K562 (cell line): ENCODE data around the gene SCAMP1. TPM values are rescaled to one million over a fixed set of nuclear protein-coding genes. Genes with fewer than 3 reads are reported as not detected.

ENCODE experiments used
- ATAC-seq: fragments of 200-7000 bp; cut with Tn5 transposase; 3 replicates; pipeline ENCODE4 v1.9.1; 2020; ENCODE audit warnings: moderate library complexity
- BruUV-seq: library from RNA; stranded (reverse); fragments of 400-500 nt; replicated peaks from 2 replicates; lab custom pipeline; 2021; lab: Mats Ljungman, UMichigan
- CTCF ChIA-PET: fragments of 300-600 bp; formaldehyde crosslinking; extraction: SDS; loops from one replicate; lab custom pipeline; 2021; ENCODE audit warnings: low intra/inter-chr PET ratio; lab: Yijun Ruan, JAX
- POLR2A ChIA-PET: fragments of 300-600, 350-650 bp; sonication (Branson Sonifier 250); formaldehyde crosslinking; extraction: SDS; loops from one replicate; lab custom pipeline; 2021; ENCODE audit warnings: antibody characterized with exemption, inconsistent platforms; lab: Yijun Ruan, JAX
- DNase-seq, 4 experiments: peaks; one replicate each; pipeline versions ENCODE4 v3.0.0 to v3.0.0-alpha.2; 2011 to 2018; ENCODE audit warnings: low spot score in 3 of 4, mixed read lengths in 3 of 4; ENCODE audit errors: extremely low read depth in 1 of 4
- FAIRE-seq: peaks from 2 replicates; lab custom pipeline; 2011; peaks lifted over from hg19 to GRCh38; lab: Jason Lieb, UNC
- H2AFZ ChIP-seq: 2 replicates; pipeline ENCODE4 v1.6.0; 2011; ENCODE audit warnings: low read depth, low read length, control low read depth, inconsistent platforms
- H3K27ac ChIP-seq: fragments of 200-600 bp; 3 replicates; pipeline ENCODE4 v1.8.0; 2011; ENCODE audit warnings: low read depth, mild to moderate bottlenecking, control low read depth, inconsistent platforms, low read length, moderate library complexity, mixed read lengths; ENCODE audit errors: extremely low read depth
- H3K27me3 ChIP-seq, 2 experiments: fragments of 300-600 bp in 1 of 2; 2 replicates in 1 of 2; 3 replicates in 1 of 2; pipeline versions ENCODE4 v1.6.0 to v1.8.0; 2011; ENCODE audit warnings: inconsistent platforms in 2 of 2, low read length in 2 of 2, mild to moderate bottlenecking in 1 of 2, mixed read lengths in 1 of 2, moderate library complexity in 1 of 2; ENCODE audit not compliant: control insufficient read depth in 2 of 2, insufficient read depth in 2 of 2
- H3K36me3 ChIP-seq: fragments of 300-600 bp; 3 replicates; pipeline ENCODE4 v1.8.0; 2011; ENCODE audit warnings: mild to moderate bottlenecking, low read length, inconsistent platforms; ENCODE audit not compliant: control insufficient read depth, insufficient read depth
- H3K4me1 ChIP-seq, 2 experiments: fragments of 200-600 bp in 1 of 2; replicated peaks in 1 of 2; 2 replicates in 1 of 2; 3 replicates in 1 of 2; pipeline versions ENCODE4 v1.5.1 to v1.8.0; 2011; ENCODE audit warnings: inconsistent platforms in 2 of 2, low read length in 2 of 2, mild to moderate bottlenecking in 1 of 2, mixed read lengths in 1 of 2, moderate library complexity in 1 of 2; ENCODE audit not compliant: control insufficient read depth in 2 of 2, insufficient read depth in 2 of 2
- H3K4me2 ChIP-seq: 2 replicates; pipeline ENCODE4 v1.6.1; 2011; ENCODE audit warnings: low read length, control low read depth, inconsistent platforms, mixed read lengths; ENCODE audit not compliant: insufficient read depth
- H3K4me3 ChIP-seq: fragments of 200-600 bp; sonication (generic), shearing (Covaris generic); 2 replicates; pipeline ENCODE4 v1.5.1; 2016; ENCODE audit warnings: control low read depth, inconsistent platforms
- H3K79me2 ChIP-seq: fragments of 200-600 bp; 3 replicates; pipeline ENCODE4 v1.8.0; 2011; ENCODE audit warnings: low read length, inconsistent platforms; ENCODE audit not compliant: control insufficient read depth, insufficient read depth
- H3K9ac ChIP-seq, 2 experiments: 2 replicates each; pipeline versions ENCODE4 v1.6.0 to v1.6.1; 2011; ENCODE audit warnings: low read depth in 2 of 2, low read length in 2 of 2, control low read depth in 1 of 2, inconsistent platforms in 1 of 2, mild to moderate bottlenecking in 1 of 2, mixed read lengths in 1 of 2; ENCODE audit not compliant: insufficient read depth in 1 of 2
- H3K9me1 ChIP-seq: one replicate; pipeline ENCODE4 v1.6.0; 2011; ENCODE audit warnings: inconsistent platforms, mild to moderate bottlenecking, low read length, moderate library complexity; ENCODE audit not compliant: control insufficient read depth, insufficient read depth
- H3K9me3 ChIP-seq: replicated peaks from 2 replicates; pipeline ENCODE4 v1.5.1; 2011; ENCODE audit warnings: low read depth, low read length, inconsistent platforms; ENCODE audit not compliant: control insufficient read depth, insufficient read depth
- H4K20me1 ChIP-seq: replicated peaks from 2 replicates; pipeline ENCODE4 v1.6.1; 2011; ENCODE audit warnings: low read length, inconsistent platforms, mixed read lengths; ENCODE audit not compliant: control insufficient read depth, insufficient read depth
- EGR1 ChIP-seq: fragments of 450-650 bp; conservative IDR thresholded peaks from 2 replicates; pipeline ENCODE4 v1.6.1; 2017; ENCODE audit warnings: mild to moderate bottlenecking
- ELF4 ChIP-seq: fragments of 450-650 bp; formaldehyde crosslinking; IDR thresholded peaks from 2 replicates; pipeline ENCODE4 v1.4.0; 2022; ENCODE audit warnings: missing genetic modification characterization
- FOXO4 ChIP-seq: fragments of 450-650 bp; formaldehyde crosslinking; IDR thresholded peaks from 2 replicates; pipeline ENCODE4 v1.4.0; 2020; ENCODE audit warnings: mild to moderate bottlenecking, moderate library complexity
- GATAD2B ChIP-seq: fragments of 450-650 bp; IDR thresholded peaks from 2 replicates; pipeline ENCODE4 v1.6.1; 2017; ENCODE audit warnings: mild to moderate bottlenecking, borderline replicate concordance
- KAT8 ChIP-seq: fragments of 450-650 bp; IDR thresholded peaks from 2 replicates; pipeline ENCODE4 v1.6.1; 2016; ENCODE audit warnings: low read depth, mild to moderate bottlenecking
- MEF2D ChIP-seq: conservative IDR thresholded peaks from 2 replicates; pipeline ENCODE4 v1.6.1; 2016; ENCODE audit warnings: low read depth, missing genetic modification characterization, missing compliant biosample characterization
- PCBP2 ChIP-seq: fragments of 200-400 bp; formaldehyde crosslinking; IDR thresholded peaks from 2 replicates; pipeline ENCODE4 v1.6.1; 2018; ENCODE audit warnings: low read length, low read depth, mild to moderate bottlenecking, moderate library complexity; ENCODE audit not compliant: poor library complexity, severe bottlenecking
- PRDM10 ChIP-seq: fragments of 450-650 bp; IDR thresholded peaks from 2 replicates; pipeline ENCODE4 v1.6.1; 2018; ENCODE audit not compliant: partially characterized antibody
- SMAD3 ChIP-seq: fragments of 450-650 bp; formaldehyde crosslinking; conservative IDR thresholded peaks from 2 replicates; pipeline ENCODE4 v1.4.0; 2020; ENCODE audit warnings: mild to moderate bottlenecking
- TCFL5 ChIP-seq: fragments of 250-450 bp; sonication (Bioruptor Pico); conservative IDR thresholded peaks from 2 replicates; pipeline ENCODE4 v1.6.1; 2021; ENCODE audit warnings: mild to moderate bottlenecking, moderate library complexity, matching md5 sums
- TRIM28 ChIP-seq: fragments of 450-650 bp; IDR thresholded peaks from 2 replicates; pipeline ENCODE4 v1.6.1; 2017
- USF1 ChIP-seq: sonication (generic); formaldehyde crosslinking; IDR thresholded peaks from 2 replicates; pipeline ENCODE4 v1.9.0; 2022; ENCODE audit warnings: mild to moderate bottlenecking, missing genetic modification reagents
- ZNF140 ChIP-seq: fragments of 250-450 bp; sonication (Bioruptor Pico); IDR thresholded peaks from 2 replicates; pipeline ENCODE4 v1.8.0; 2021; ENCODE audit warnings: moderate library complexity, mild to moderate bottlenecking, inconsistent platforms
- ZNF277 ChIP-seq: fragments of 250-450 bp; sonication (Bioruptor Pico); IDR thresholded peaks from 2 replicates; pipeline ENCODE4 v1.8.0; 2022; ENCODE audit warnings: inconsistent platforms, mild to moderate bottlenecking, moderate library complexity, borderline replicate concordance
- ZNF395 ChIP-seq: fragments of 200-800 bp; sonication (Bioruptor generic); IDR thresholded peaks from 2 replicates; pipeline ENCODE4 v1.6.1; 2017; ENCODE audit warnings: missing genetic modification characterization, missing compliant biosample characterization
- WGBS: fragments of 100-300 bp; shearing (Covaris generic); methylation state at CpG from one replicate; pipeline ENCODE4 v1.1.6; 2016; ENCODE audit warnings: low coverage, mixed read lengths; ENCODE audit not compliant: insufficient coverage; ENCODE audit errors: missing lambda C conversion rate; 5-methylcytosine and 5-hydroxymethylcytosine counted together
- in situ Hi-C: fragments of 300-500 bp; cut with MboI; formaldehyde crosslinking; loops from 4 replicates; pipeline ENCODE4 v1.15.0; 2018; ENCODE audit warnings: inconsistent platforms, mixed read lengths
- intact Hi-C: fragments of 100-400 bp; cut with micrococcal nuclease; formaldehyde crosslinking; loops from 2 replicates; pipeline ENCODE4 v1.14.2; 2022
- polyA plus RNA-seq, 8 experiments: library from polyadenylated mRNA; depleted of rRNA in 4 of 8; stranded (reverse) in 5 of 8; unstranded in 3 of 8; fragments of >200 nt; fragmentation: Nextera tagmentation in 2 of 8; fragmentation: Illumina TruSeq in 1 of 8; extraction: Ambion mirVana in 2 of 8; extraction: Trizol in 1 of 8; gene quantifications; 2 replicates each; pipeline versions ENCODE4 v1.2.1 to v1.2.3, GENCODE V29; 2011 to 2014; ENCODE audit warnings: inconsistent platforms in 1 of 8, missing spikeins in 1 of 8
- total RNA-seq, 7 experiments: library from RNA; depleted of rRNA in 6 of 7; stranded (reverse); fragments of >200 nt in 6 of 7; fragmentation: Illumina TruSeq in 2 of 7; extraction: Trizol in 2 of 7; gene quantifications; 2 replicates each; pipeline versions ENCODE4 v1.2.1 to v1.2.3, GENCODE V29; 2011 to 2021; ENCODE audit warnings: low replicate concordance in 1 of 7

The SCAMP1 gene
- total and polyA plus RNA-seq, 9 of the 15 experiments (the other 6 are each of a cell fraction or from before 2014, with no cell fraction given) = 5.4 to 23.9 (median 13.8) TPM

- Histone ChIP-seq H3K4me2 (no peak overlapping the region), H3K9me3 (no peaks in the 10 kb centered on the region), H3K79me2 (no peaks in the 10 kb centered on the region), H3K4me1 (no peaks in the 10 kb centered on the region), H3K27me3 (no peaks in the 10 kb centered on the region), H3K27ac (no peak overlapping the region), H3K4me3 (no peak overlapping the region), H3K36me3 (no peaks in the 10 kb centered on the region), H2AFZ (peak overlapping the region; percentile 53), H3K9me1 (no peaks in the 10 kb centered on the region), H4K20me1 (no peaks in the 10 kb centered on the region), H3K9ac (no peak overlapping the region)
- intact Hi-C loops (no loop called here), in situ Hi-C loops (no loop called here)
- ChIA-PET POLR2A (interaction anchor here (1.2 kb wide), 1 partner anchor 25 kb away, joined by 4 read pairs; no protein-coding TSS in a partner anchor), CTCF (no interaction called here)
- 25% methylated on average over 3 of the region's 3 CpGs for WGBS
- DNase-seq (no peak), ATAC-seq (peak; percentile 56), FAIRE-seq (no peak)
- BruUV-seq = no TSS peak
- TF ChIP-seq ZNF395 (CRISPR knock-in tag) (no peak), ZNF140 (no peak), GATAD2B (no peak), TCFL5 (no peak), MEF2D (tag) (no peak), TRIM28 (no peak), USF1 (CRISPR knock-in tag) (no peak), PRDM10 (no peak), PCBP2 (no peak), ZNF277 (CRISPR knock-in tag) (no peak), SMAD3 (CRISPR knock-in tag) (no peak), EGR1 (no peak), KAT8 (no peak), FOXO4 (no peak), ELF4 (CRISPR knock-in tag) (no peak)
Measured at GRCh38 chr5:78345485-78345884, 14.9 kb upstream of the SCAMP1 start.
